Sigmoid colon (tissue), 7 donors: ENCODE data around the gene CTNNA1. TPM values are rescaled to one million over a fixed set of nuclear protein-coding genes. Genes with fewer than 3 reads are reported as not detected.

Experiments used
- DNase-seq: peaks from one replicate; pipeline ENCODE4 v3.0.0-alpha.2; 2019
- H3K27ac ChIP-seq, 4 donors: fragments of 200-600 bp; sonication (generic); one replicate each; pipeline ENCODE4 v1.5.1; 2016 to 2019; ENCODE audit warnings: mild to moderate bottlenecking in 1 of 4
- H3K27me3 ChIP-seq, 3 donors: fragments of 200-600 bp; sonication (generic); one replicate each; pipeline ENCODE4 v1.5.1; 2019; ENCODE audit warnings: mild to moderate bottlenecking in 1 of 3
- H3K36me3 ChIP-seq, 4 donors: fragments of 200-600 bp; sonication (generic); one replicate each; pipeline ENCODE4 v1.5.1; 2016 to 2019
- H3K4me1 ChIP-seq, 4 donors: fragments of 200-600 bp; sonication (generic); one replicate each; pipeline ENCODE4 v1.5.1; 2017 to 2019
- H3K4me3 ChIP-seq, 4 donors: fragments of 200-600 bp; sonication (generic); one replicate each; pipeline ENCODE4 v1.5.1; 2017 to 2019; ENCODE audit warnings: mild to moderate bottlenecking in 2 of 4, moderate library complexity in 1 of 4
- H3K9me3 ChIP-seq, 4 donors: fragments of 200-600 bp in 3 of 4; sonication (generic) in 3 of 4; one replicate each; pipeline versions ENCODE4 v1.5.1 to v1.6.1; 2013 to 2019
- CTCF ChIP-seq, 4 experiments: fragments of 450-650 bp in 3 of 4; fragments of 200-600 bp in 1 of 4; IDR thresholded peaks; one replicate each; pipeline ENCODE4 v1.5.1; 2016 to 2019; ENCODE audit warnings: antibody characterized with exemption in 4 of 4, mild to moderate bottlenecking in 3 of 4, moderate library complexity in 2 of 4
- EP300 ChIP-seq, 4 donors: sonication (generic); formaldehyde crosslinking; IDR thresholded peaks; one replicate each; pipeline ENCODE4 v1.6.1; 2017; ENCODE audit warnings: antibody characterized with exemption in 4 of 4
- POLR2A ChIP-seq, 2 donors: fragments of 450-650 bp; IDR thresholded peaks; one replicate each; pipeline ENCODE4 v1.6.1; 2016; ENCODE audit warnings: antibody characterized with exemption in 2 of 2, mild to moderate bottlenecking in 2 of 2, moderate library complexity in 2 of 2
- POLR2AphosphoS5 ChIP-seq, 4 donors: sonication (generic); formaldehyde crosslinking; IDR thresholded peaks; one replicate each; pipeline ENCODE4 v1.6.1; 2017; ENCODE audit warnings: antibody characterized with exemption in 4 of 4
- WGBS, 2 donors: extraction: QIAGEN DNeasy Blood & Tissue Kit; methylation state at CpG; one replicate each; pipeline ENCODE4 v1.1.7; 2013; 5-methylcytosine and 5-hydroxymethylcytosine counted together
- intact Hi-C: fragments of 100-400 bp; cut with DNase I; formaldehyde crosslinking; loops from one replicate; pipeline ENCODE4 v1.15.1; 2023
- polyA plus RNA-seq, 3 donors: library from polyadenylated mRNA; stranded (reverse); fragments of 200-250 nt; gene quantifications; one replicate each; pipeline ENCODE4 v1.2.3, GENCODE V29; 2013
- total RNA-seq, 4 donors: library from RNA; depleted of rRNA; stranded (reverse); fragments of >200 nt; gene quantifications; one replicate each; pipeline ENCODE4 v1.1.0, GENCODE V29; 2016
- donor health status: healthy with polysubstance abuse.
- donor health status: Bipolar disorder and iron deficiency.
- donor health status: healthy.

CTNNA1 gene
- total and polyA plus RNA-seq, 7 donors: 163 to 256 (median 188) TPM

DNA sequence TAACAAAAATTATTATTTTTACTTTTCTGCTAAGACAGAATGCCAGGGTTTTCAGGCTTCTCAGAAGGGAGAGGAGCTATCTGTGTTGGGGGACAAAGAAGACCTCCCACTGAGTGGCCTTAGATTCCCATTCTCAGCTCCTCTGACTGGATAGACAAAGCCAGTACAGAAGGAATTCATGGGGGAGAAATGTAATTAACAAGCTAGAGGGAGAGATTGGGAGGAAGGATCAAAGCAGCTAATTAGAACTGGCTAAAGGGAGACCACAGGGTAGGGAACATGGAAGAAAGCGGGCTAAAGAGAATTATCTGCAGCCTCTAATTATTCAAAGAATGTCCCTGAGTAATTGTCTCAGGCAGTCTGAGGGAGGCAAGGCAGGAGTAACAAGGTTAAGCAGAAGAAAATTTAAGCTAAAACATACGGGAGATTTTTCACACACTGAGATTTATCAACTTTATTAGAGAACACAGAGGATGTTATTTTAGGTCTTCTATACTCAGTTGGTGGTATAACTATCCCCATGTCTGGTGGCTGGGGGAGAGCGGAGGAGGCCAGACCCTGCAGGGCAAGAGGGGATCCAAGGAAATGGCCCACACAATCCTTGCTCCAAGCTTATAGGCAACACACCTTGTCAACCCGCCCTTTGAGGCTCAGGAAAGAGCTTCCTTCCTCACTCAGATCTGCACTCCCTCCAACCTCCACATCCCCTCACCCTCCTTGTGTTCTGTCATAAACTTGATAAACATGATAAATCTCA lies 209.6 kb downstream of the CTNNA1 start:
- 92 to 97% methylated on average over 4 of the region's 4 CpGs for WGBS, 2 donors
- no peak overlapping the region for H3K4me3 ChIP-seq
- no peak for TF ChIP-seq POLR2A (IDR thresholded peaks at IDR 0.05)
- TF ChIP-seq CTCF (IDR thresholded peaks at IDR 0.05): no peak
- no peak for TF ChIP-seq POLR2AphosphoS5 (IDR thresholded peaks at IDR 0.05)
- TF ChIP-seq EP300 (IDR thresholded peaks at IDR 0.05): no peak
- no peak for DNase-seq
- peaks cover 0 to under 1% (median 0%) of the 10 kb centered on the region in 4 donors for H3K4me1 ChIP-seq
- H3K27me3 ChIP-seq: no peaks in the 10 kb centered on the region
- no peaks in the 10 kb centered on the region for H3K9me3 ChIP-seq
- intact Hi-C loops: no loop called here
- H3K36me3 ChIP-seq: no peaks in the 10 kb centered on the region
- no peak overlapping the region for H3K27ac ChIP-seq

DNA sequence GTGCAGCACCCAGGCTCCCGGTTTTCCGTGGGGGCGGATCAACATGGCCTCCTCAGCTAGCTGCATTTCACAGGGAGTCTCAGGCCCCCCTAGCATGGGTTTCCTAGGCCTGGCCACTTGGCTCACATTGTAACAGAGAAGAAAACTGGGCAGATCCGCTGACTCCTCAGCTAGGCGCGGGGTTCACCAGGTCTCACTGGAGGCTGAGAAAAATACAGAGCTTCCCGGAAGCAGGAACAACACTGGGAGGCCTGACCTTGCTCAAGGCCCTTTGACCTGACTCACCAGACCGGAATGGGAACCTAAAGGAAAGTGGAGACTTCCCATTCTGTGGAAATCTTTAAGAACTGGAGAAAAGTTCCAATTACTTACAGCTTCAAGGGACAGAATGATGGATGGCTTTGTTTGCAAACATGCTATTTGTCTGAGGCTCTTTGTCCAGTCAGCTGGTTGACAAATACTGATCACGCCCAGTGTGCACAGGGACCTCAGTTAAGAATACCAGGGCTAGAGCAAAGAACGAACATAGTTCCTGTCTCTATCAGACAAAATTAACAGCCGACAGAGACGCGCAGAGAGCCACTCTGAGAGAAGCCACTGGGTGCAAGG lies 210.6 kb downstream of the CTNNA1 start:
- 80 to 91% methylated on average over 13 of the region's 13 CpGs for WGBS, 2 donors
- no peak overlapping the region for H3K4me3 ChIP-seq
- TF ChIP-seq POLR2AphosphoS5 (IDR thresholded peaks at IDR 0.05): no peak
- no peak for TF ChIP-seq EP300 (IDR thresholded peaks at IDR 0.05)
- TF ChIP-seq CTCF (IDR thresholded peaks at IDR 0.05): no peak
- no peak for TF ChIP-seq POLR2A (IDR thresholded peaks at IDR 0.05)
- no peak for DNase-seq
- H3K27ac ChIP-seq: no peak overlapping the region
- H3K4me1 ChIP-seq: peaks cover 0 to 5% (median 0%) of the 10 kb centered on the region in 4 donors
- H3K9me3 ChIP-seq: no peaks in the 10 kb centered on the region
- intact Hi-C loops: no loop called here
- H3K27me3 ChIP-seq: no peaks in the 10 kb centered on the region
- H3K36me3 ChIP-seq: no peaks in the 10 kb centered on the region

GRCh38 chr5:138964647-138965201 lies 211.5 kb downstream of the CTNNA1 start:
- H3K4me1 ChIP-seq: peaks cover 0 to 5% (median 0%) of the 10 kb centered on the region in 4 donors
- H3K27me3 ChIP-seq: no peaks in the 10 kb centered on the region
- TF ChIP-seq POLR2AphosphoS5 (IDR thresholded peaks at IDR 0.05): no peak
- no peak for TF ChIP-seq CTCF (IDR thresholded peaks at IDR 0.05)
- TF ChIP-seq EP300 (IDR thresholded peaks at IDR 0.05): no peak
- no peak for TF ChIP-seq POLR2A (IDR thresholded peaks at IDR 0.05)
- DNase-seq: no peak
- H3K36me3 ChIP-seq: no peaks in the 10 kb centered on the region
- H3K9me3 ChIP-seq: no peaks in the 10 kb centered on the region
- no peak overlapping the region for H3K4me3 ChIP-seq
- WGBS, 2 donors: 61 to 69% methylated on average over 7 of the region's 7 CpGs
- intact Hi-C loops: no loop called here
- H3K27ac ChIP-seq: no peak overlapping the region

GRCh38 chr5:138965626-138966025 lies 212.4 kb downstream of the CTNNA1 start:
- Histone ChIP-seq H3K4me1 (peaks cover 0 to 5% (median 0%) of the 10 kb centered on the region in 4 donors), H3K9me3 (no peaks in the 10 kb centered on the region), H3K36me3 (no peaks in the 10 kb centered on the region), H3K4me3 (no peak overlapping the region), H3K27me3 (no peaks in the 10 kb centered on the region), H3K27ac (no peak overlapping the region)
- WGBS, 2 donors: 65 to 91% methylated on average over 2 of the region's 2 CpGs
- TF ChIP-seq POLR2A (IDR thresholded peaks at IDR 0.05): no peak
- no peak for TF ChIP-seq CTCF (IDR thresholded peaks at IDR 0.05)
- no peak for TF ChIP-seq EP300 (IDR thresholded peaks at IDR 0.05)
- no peak for TF ChIP-seq POLR2AphosphoS5 (IDR thresholded peaks at IDR 0.05)
- DNase-seq: no peak
- intact Hi-C loops: no loop called here
